NCI-H2196 (cell line): Measurements from ENCODE around the gene KDM8.
A peak's percentile ranks its signal among the peaks of the same experiment; 100 is the strongest.

ENCODE experiments used
- DNase-seq: peaks from one replicate; lab custom pipeline; 2025; ENCODE audit not compliant: unreplicated experiment; lab: John Stamatoyannopoulos, UW

KDM8 gene

GRCh38 chr16:27228621-27229501 lies 25.5 kb downstream of the KDM8 start:
- peak; percentile 77 for DNase-seq

DNA sequence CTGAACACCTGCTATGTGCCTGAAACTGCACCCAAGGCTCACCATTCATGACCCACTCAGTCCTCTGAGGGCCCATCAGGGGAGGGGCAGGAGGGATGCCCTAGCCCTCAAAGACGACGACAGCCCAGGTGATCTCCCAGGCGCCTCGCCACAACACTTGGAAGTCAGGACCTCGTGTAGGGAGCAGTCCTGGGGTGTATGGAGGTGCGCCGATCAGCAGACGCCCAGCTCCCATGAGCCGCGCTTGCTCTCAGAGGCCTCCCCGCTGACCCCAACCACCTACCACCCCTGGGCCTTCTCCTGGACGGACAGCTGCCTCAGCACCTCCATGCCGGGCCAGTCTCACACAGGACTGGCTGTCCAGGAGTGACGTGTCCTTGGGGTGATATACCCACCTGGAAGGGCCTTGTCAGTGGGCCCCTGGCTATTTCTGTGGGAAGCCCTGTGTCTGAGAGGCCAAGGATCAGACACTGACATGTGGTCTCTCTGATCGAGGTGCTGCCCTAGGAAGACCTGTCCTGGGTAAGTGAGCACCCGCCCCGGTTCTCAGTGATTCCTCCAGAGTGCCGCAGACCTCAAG lies 26.7 kb downstream of the KDM8 start:
- DNase-seq = no peak

- no peak for DNase-seq
These were observed 27.3 kb downstream of the KDM8 start for GRCh38 chr16:27230562-27231001.

- DNase-seq = no peak
These were observed 28.4 kb downstream of the KDM8 start for GRCh38 chr16:27231692-27232060.

GRCh38 chr16:27232061-27232900 lies 29.0 kb downstream of the KDM8 start:
- DNase-seq = no peak

- no peak for DNase-seq
These were observed 29.7 kb downstream of the KDM8 start for GRCh38 chr16:27232901-27233625.

DNA sequence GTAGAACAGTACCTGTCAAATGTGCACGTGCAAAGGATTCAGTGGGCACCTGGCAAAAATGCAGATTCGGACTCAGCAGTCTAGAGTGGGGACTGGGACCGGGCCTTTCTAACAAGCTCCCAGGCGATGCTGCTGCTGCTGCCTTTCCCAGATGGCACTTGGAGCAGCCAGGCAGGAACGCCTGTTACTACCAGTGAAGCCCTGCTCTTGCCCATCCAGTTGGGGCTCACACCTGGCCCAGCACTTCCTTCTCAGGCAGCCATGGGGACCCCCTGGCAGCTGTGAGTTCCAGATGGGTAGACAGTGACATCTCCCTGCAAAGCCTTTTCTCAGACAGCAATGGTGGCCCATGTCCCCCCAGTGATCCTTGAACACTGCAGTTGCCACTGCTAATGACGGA lies 30.4 kb downstream of the KDM8 start:
- DNase-seq = no peak

DNA sequence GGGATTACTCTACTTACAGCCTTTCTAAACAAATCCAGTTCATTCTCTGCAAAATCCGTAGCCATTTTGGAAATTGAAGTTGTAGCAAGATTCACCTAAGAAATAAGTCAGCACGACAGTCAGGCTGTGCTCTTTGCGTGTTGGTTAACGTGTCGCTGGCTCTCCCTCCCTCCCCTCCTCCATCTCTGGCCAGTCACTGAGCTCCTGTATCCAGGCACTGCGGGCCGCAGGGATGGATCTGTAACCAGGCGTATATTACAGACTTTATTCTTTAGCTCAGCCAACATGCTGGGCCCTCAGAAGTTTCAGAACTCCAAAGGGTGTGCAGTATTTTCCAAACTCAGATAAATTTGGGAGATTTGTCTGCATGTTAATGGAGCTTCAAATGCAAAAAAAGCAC lies 30.8 kb downstream of the KDM8 start:
- DNase-seq = no peak

DNA sequence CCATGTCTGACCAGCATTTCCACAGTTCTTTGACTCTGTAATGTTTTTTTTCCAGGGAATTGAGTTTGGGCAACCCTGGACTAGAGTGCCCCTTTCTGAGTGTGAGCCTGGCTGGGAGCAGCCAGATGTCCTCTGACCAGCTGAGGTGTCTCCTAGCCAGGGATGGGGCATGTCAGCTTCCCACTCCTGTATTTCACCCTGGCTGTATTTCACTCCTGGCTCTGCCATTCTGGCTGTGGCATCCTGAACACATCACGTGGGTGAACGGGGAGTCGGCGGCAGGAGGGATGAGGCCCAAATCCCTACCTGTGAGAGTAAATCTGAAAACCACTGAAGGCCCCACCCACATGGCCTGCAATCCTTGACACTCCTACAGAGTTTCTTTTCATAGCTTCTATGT lies 31.3 kb downstream of the KDM8 start:
- DNase-seq = no peak

DNA sequence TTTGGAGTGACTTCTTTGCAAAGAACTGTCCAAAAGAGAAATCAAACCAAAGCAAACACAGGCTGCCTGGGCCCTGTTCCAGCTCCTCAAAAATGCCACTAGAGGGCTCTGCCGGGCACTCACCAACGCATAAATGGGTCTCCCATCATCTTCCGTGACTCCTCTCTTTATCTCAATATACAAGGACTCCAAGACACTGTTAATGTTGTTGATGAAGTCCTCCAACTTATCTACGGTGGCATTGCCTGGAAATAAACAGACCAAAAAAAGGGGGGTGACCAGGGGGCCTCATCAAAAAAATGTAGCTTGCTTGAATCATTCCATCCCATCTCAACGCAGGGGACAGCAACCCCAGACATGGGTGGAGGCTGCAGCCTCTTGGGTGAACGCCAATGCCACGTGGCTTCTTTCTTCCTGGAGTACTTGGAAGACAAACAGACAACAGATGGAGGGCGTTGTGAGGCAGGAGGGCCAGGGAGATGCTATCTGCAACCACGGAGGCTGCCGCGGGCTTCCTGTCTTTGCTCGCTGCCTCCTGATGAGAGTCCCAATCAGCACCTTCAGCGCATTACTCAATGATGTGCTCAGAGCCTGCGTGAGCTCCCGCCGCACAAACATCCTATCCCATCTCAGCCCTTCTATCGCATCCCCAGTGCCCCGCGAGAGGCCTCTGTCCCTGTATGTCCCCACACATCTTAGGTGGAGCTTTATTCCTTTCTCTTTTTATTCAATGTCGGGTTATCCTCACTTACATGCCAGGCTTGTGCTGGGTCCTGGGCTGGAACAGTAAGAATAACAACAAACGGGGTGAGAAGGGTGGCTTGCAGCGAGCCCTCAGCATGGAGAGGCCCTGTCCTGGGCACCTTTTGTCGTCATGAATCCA lies 32.0 kb downstream of the KDM8 start:
- DNase-seq = peak; percentile 86

DNA sequence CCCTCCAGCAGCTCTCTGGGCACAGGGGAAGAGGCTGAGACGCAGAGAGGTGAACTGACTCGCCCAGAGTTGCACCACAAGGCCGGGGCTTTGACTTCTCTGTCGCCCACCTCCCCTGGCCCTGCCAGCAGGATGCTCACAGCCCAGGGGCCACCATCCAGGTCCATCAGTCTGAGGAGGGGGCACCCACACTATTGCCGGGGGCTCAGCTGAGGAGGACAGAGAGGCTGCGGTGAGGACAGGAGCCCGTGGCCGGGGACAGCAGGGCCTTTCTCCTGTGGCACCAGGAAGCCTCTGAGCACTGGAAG lies 32.6 kb downstream of the KDM8 start:
- DNase-seq = no peak

DNA sequence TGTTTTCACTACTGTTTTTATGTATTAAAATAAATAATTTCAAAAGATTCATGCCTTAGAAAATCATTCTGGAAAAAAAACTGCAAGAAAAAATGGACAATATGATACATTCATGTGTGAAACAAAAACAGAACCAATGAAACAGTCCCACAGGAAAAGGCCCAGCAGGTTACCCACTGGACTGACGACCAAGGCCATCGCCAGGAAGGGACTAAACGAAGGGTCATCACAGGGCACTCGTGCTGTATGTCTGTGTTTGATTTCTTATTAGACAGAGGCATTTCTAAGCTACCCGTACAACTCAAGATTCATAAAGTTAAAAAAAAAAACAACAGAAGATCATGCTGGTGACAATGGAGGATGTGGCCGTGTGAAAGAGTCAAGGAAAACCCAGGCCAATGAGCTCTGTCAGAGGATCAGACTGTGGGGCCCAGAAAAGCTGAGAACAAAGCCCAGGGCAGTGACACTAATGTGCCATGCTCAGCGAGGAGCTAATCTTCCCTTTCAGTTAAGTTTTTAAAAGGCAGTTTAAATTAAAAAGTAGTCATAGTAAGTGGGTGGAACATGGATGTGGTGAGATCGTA lies 33.4 kb downstream of the KDM8 start:
- no peak for DNase-seq

- no peak for DNase-seq
These were observed 34.1 kb downstream of the KDM8 start for GRCh38 chr16:27237219-27238015.

- no peak for DNase-seq
These were observed 34.8 kb downstream of the KDM8 start for GRCh38 chr16:27238016-27238587.

- no peak for DNase-seq
These were observed 35.3 kb downstream of the KDM8 start for GRCh38 chr16:27238591-27238990.

DNA sequence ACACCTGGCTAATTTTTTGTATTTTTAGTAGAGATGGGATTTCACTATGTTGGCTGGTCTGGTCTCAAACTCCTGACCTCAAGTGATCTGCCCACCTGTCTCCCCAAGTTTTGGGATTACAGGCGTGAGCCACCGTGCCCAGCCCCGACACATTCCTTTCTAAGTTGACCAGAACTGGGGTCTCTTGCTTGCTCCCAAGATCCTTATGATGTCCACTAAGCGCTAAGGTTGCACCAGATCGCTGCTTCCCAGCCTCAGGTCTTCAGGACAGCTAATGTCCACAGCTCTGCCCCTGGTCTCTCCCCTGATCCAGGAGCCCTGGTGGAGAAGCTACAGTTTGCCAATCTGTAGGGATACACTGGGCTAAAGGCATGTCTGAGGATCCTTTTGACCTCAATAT lies 35.7 kb downstream of the KDM8 start:
- no peak for DNase-seq

- DNase-seq = no peak
These were observed 36.8 kb downstream of the KDM8 start for GRCh38 chr16:27239906-27240655.

- DNase-seq = no peak
These were observed 37.7 kb downstream of the KDM8 start for GRCh38 chr16:27240948-27241531.
